PC-9 (cell line): ENCODE results near the gene RPS5. TPM values are rescaled to one million over a fixed set of nuclear protein-coding genes. Genes with fewer than 3 reads are reported as not detected.

Experiments used
- BruUV-seq: library from RNA; stranded (reverse); fragments of 400-500 nt; replicated peaks from 2 replicates; lab custom pipeline; 2021; lab: Mats Ljungman, UMichigan
- CTCF ChIA-PET: fragments of 300-600 bp; sonication (Branson Sonifier 250); formaldehyde crosslinking; loops from one replicate; lab custom pipeline; 2022; ENCODE audit warnings: antibody characterized with exemption; lab: Charles Lee
- POLR2A ChIA-PET: fragments of 300-600 bp; sonication (Branson Sonifier 250); formaldehyde crosslinking; loops from one replicate; lab custom pipeline; 2022; ENCODE audit warnings: antibody characterized with exemption; ENCODE audit not compliant: unreplicated experiment; lab: Charles Lee
- DNase-seq, 2 experiments: peaks; one replicate each; pipeline versions ENCODE4 v3.0.0 to v3.0.0-alpha.2; 2015 to 2022; ENCODE audit warnings: mixed read lengths in 1 of 2
- H2AFZ ChIP-seq: fragments of 200-600 bp; sonication (generic); 2 replicates; pipeline ENCODE4 v1.8.1; 2017; ENCODE audit warnings: antibody characterized with exemption
- H3F3A ChIP-seq: fragments of 200-600 bp; sonication (generic); 2 replicates; pipeline ENCODE4 v1.8.1; 2017; ENCODE audit warnings: antibody characterized with exemption, mild to moderate bottlenecking, low read depth; ENCODE audit not compliant: insufficient read depth
- H3K27ac ChIP-seq: fragments of 200-600 bp; sonication (generic); 2 replicates; pipeline ENCODE4 v1.6.1; 2016; ENCODE audit warnings: mixed run types
- H3K27me3 ChIP-seq: fragments of 200-600 bp; sonication (generic); 2 replicates; pipeline ENCODE4 v1.6.1; 2016; ENCODE audit warnings: low read depth, mixed run types; ENCODE audit not compliant: insufficient read depth
- H3K36me3 ChIP-seq: fragments of 200-600 bp; sonication (generic); 2 replicates; pipeline ENCODE4 v1.6.1; 2016; ENCODE audit warnings: low read depth, mixed run types
- H3K4me1 ChIP-seq: fragments of 200-600 bp; sonication (generic); replicated peaks from 2 replicates; pipeline ENCODE4 v1.6.1; 2016; ENCODE audit warnings: mixed run types; ENCODE audit not compliant: insufficient read depth
- H3K4me2 ChIP-seq: fragments of 200-600 bp; sonication (generic); 2 replicates; pipeline ENCODE4 v1.6.1; 2017; ENCODE audit warnings: mixed run types
- H3K4me3 ChIP-seq: fragments of 200-600 bp; sonication (generic); 2 replicates; pipeline ENCODE4 v1.6.1; 2016; ENCODE audit warnings: mixed run types
- H3K79me2 ChIP-seq: fragments of 200-600 bp; sonication (generic); 2 replicates; pipeline ENCODE4 v1.6.1; 2017; ENCODE audit warnings: low read depth, mixed run types
- H3K9me2 ChIP-seq: fragments of 200-600 bp; sonication (generic); 2 replicates; pipeline ENCODE4 v1.8.1; 2017; ENCODE audit warnings: mild to moderate bottlenecking; ENCODE audit not compliant: insufficient read depth
- H3K9me3 ChIP-seq: fragments of 200-600 bp; sonication (generic); 2 replicates; pipeline ENCODE4 v1.8.1; 2016; ENCODE audit warnings: low read depth; ENCODE audit not compliant: insufficient read depth
- H4K20me1 ChIP-seq: fragments of 200-600 bp; sonication (generic); 2 replicates; pipeline ENCODE4 v1.8.1; 2017; ENCODE audit not compliant: insufficient read depth
- CTCF ChIP-seq: fragments of 200-600 bp; sonication (generic); conservative IDR thresholded peaks from 2 replicates; pipeline ENCODE4 v1.6.1; 2017; ENCODE audit warnings: mixed run types, antibody characterized with exemption, mild to moderate bottlenecking, moderate library complexity
- EZH2 ChIP-seq: fragments of 200-600 bp; sonication (generic); IDR thresholded peaks from 2 replicates; pipeline ENCODE4 v1.8.0; 2017; ENCODE audit warnings: antibody characterized with exemption, low read depth
- intact Hi-C: fragments of 100-400 bp; cut with micrococcal nuclease; formaldehyde crosslinking; loops from one replicate; pipeline ENCODE4 v1.10.0; 2022; ENCODE audit not compliant: unreplicated experiment
- total RNA-seq: library from RNA; stranded (reverse); gene quantifications from 2 replicates; pipeline ENCODE4 v1.2.3, GENCODE V29; 2021

RPS5 gene
- total RNA-seq, 1 experiment from 2014 or later = 961 TPM

GRCh38 chr19:58407658-58408151, 20.6 kb downstream of the RPS5 start:
- Histone ChIP-seq H3K79me2 (peaks cover 19% of the 10 kb centered on the region; the same call in 1 of the 2 replicates), H3K4me1 (peaks cover 12% of the 10 kb centered on the region), H3K4me2 (peak overlapping the region; percentile 86), H3K27me3 (no peaks in the 10 kb centered on the region), H3K36me3 (no peaks in the 10 kb centered on the region), H2AFZ (peak overlapping the region; percentile 90), H3K9me2 (no peaks in the 10 kb centered on the region), H3K9me3 (no peaks in the 10 kb centered on the region), H3K27ac (peak overlapping the region; percentile 9; the same call in 1 of the 2 replicates), H3K4me3 (peak overlapping the region; percentile 73), H3F3A (peaks cover 3% of the 10 kb centered on the region; the same call in 1 of the 2 replicates), H4K20me1 (no peaks in the 10 kb centered on the region)
- TSS peak; percentile 80 for BruUV-seq
- no peak for DNase-seq
- no peak for TF ChIP-seq CTCF
- TF ChIP-seq EZH2 = no peak
- ChIA-PET POLR2A (interaction anchor here (0.6 kb wide), 1 partner anchor 69 kb away, joined by 3 read pairs; no protein-coding TSS in a partner anchor), CTCF (no interaction called here)
- intact Hi-C loops = loop anchor here (1.0 to 5.0 kb wide), 4 partner anchors 26 to 59 kb away; partner anchors contain the start of genes ZNF324, ZNF324B, ZNF497 and ZNF837

- Histone ChIP-seq H3K4me2 (peak within 1 kb of the TSS; percentile 86), H3F3A (peaks cover 3% of the 10 kb centered on the region; the same call in 1 of the 2 replicates), H3K36me3 (no peaks in the 10 kb centered on the region), H3K9me2 (no peaks in the 10 kb centered on the region), H3K4me1 (peaks cover 12% of the 10 kb centered on the region), H4K20me1 (no peaks in the 10 kb centered on the region), H2AFZ (peak within 1 kb of the TSS; percentile 90), H3K79me2 (0 out of 2 replicates have a peak, but pooled peaks cover 13% of the 10 kb centered on the region), H3K27me3 (no peaks in the 10 kb centered on the region), H3K4me3 (peak within 1 kb of the TSS; percentile 73), H3K9me3 (no peaks in the 10 kb centered on the region), H3K27ac (peak within 1 kb of the TSS; percentile 9; the same call in 1 of the 2 replicates)
- ChIA-PET CTCF (no interaction called here), POLR2A (interaction anchor here (0.6 to 0.7 kb wide), 6 partner anchors 14 to 1043 kb away, joined by 3 to 5 read pairs (median 4); partner anchors contain the start of genes ZNF324B and ZNF497)
- intact Hi-C loops = loop anchor here (1.0 to 5.0 kb wide), 4 partner anchors 27 to 58 kb away; partner anchors contain the start of genes ZNF324, ZNF324B, ZNF497 and ZNF837
- BruUV-seq = no TSS peak
- TF ChIP-seq EZH2 (no peak), CTCF (no peak)
- DNase-seq = peak; percentile 76 to 91
These were observed 21.3 kb downstream of the RPS5 start, which contains the start of gene ZNF584 for GRCh38 chr19:58408152-58409009. ZNF584 (plus strand) TSS chr19:58408649; CDS start chr19:58409148, 499 bp downstream.
